K562 (cell line): Measurements from ENCODE around the gene AGPAT1. TPM values are rescaled to one million over a fixed set of nuclear protein-coding genes. Genes with fewer than 3 reads are reported as not detected.

Experiments used
- E2F8 ChIP-seq: fragments of 450-650 bp; IDR thresholded peaks from 2 replicates; pipeline ENCODE4 v1.7.1; 2018; ENCODE audit warnings: mild to moderate bottlenecking, low read depth; ENCODE audit not compliant: partially characterized antibody
- HOXB6 ChIP-seq: fragments of 250-450 bp; sonication (Bioruptor Pico); IDR thresholded peaks from 2 replicates; pipeline ENCODE4 v1.5.1; 2022; ENCODE audit warnings: mild to moderate bottlenecking, borderline replicate concordance
- MECOM ChIP-seq: fragments of 250-450 bp; sonication (Bioruptor Pico); IDR thresholded peaks from 2 replicates; pipeline ENCODE4 v1.8.0; 2022; ENCODE audit warnings: inconsistent platforms
- RAD21 ChIP-seq, 2 experiments: fragments of 250-450 bp in 1 of 2; fragments of 450-650 bp in 1 of 2; sonication (Bioruptor Pico) in 1 of 2; formaldehyde crosslinking in 1 of 2; IDR thresholded peaks in 1 of 2; conservative IDR thresholded peaks in 1 of 2; 2 replicates each; pipeline versions ENCODE4 v1.4.0 to v1.8.0; 2020 to 2022; ENCODE audit warnings: mild to moderate bottlenecking in 2 of 2, moderate library complexity in 1 of 2
- RBM25 ChIP-seq: fragments of 200-400 bp; formaldehyde crosslinking; IDR thresholded peaks from 2 replicates; pipeline ENCODE4 v1.6.1; 2018; ENCODE audit warnings: low read length, low read depth, moderate library complexity; ENCODE audit not compliant: severe bottlenecking
- TRIM24 ChIP-seq, 2 experiments: fragments of 450-650 bp; IDR thresholded peaks; 2 replicates each; pipeline ENCODE4 v1.6.1; 2016
- ZBTB12 ChIP-seq: fragments of 250-450 bp; sonication (Bioruptor Pico); IDR thresholded peaks from 2 replicates; pipeline ENCODE4 v1.4.0; 2020
- ZBTB49 ChIP-seq: sonication (generic); formaldehyde crosslinking; IDR thresholded peaks from 2 replicates; pipeline ENCODE4 v1.8.0; 2022; ENCODE audit warnings: missing genetic modification reagents, mild to moderate bottlenecking, borderline replicate concordance
- ZNF408 ChIP-seq: fragments of 250-450 bp; sonication (Bioruptor Pico); IDR thresholded peaks from 2 replicates; pipeline ENCODE4 v1.4.0; 2020; ENCODE audit warnings: low read depth, mild to moderate bottlenecking, moderate library complexity
- ZNF436 ChIP-seq: fragments of 250-450, 450-650 bp; sonication (Bioruptor Pico); formaldehyde crosslinking; IDR thresholded peaks from 2 replicates; pipeline ENCODE4 v1.7.0; 2020; ENCODE audit warnings: mild to moderate bottlenecking
- ZNF778 ChIP-seq: fragments of 450-650 bp; formaldehyde crosslinking; IDR thresholded peaks from 2 replicates; pipeline ENCODE4 v1.4.0; 2020; ENCODE audit warnings: mild to moderate bottlenecking, moderate library complexity
- ZSCAN29 ChIP-seq: fragments of 450-650 bp; IDR thresholded peaks from 2 replicates; pipeline ENCODE4 v1.6.1; 2017
- polyA plus RNA-seq, 8 experiments: library from polyadenylated mRNA; depleted of rRNA in 4 of 8; stranded (reverse) in 5 of 8; unstranded in 3 of 8; fragments of >200 nt; fragmentation: Nextera tagmentation in 2 of 8; fragmentation: Illumina TruSeq in 1 of 8; extraction: Ambion mirVana in 2 of 8; extraction: Trizol in 1 of 8; gene quantifications; 2 replicates each; pipeline versions ENCODE4 v1.2.1 to v1.2.3, GENCODE V29; 2011 to 2014; ENCODE audit warnings: inconsistent platforms in 1 of 8, missing spikeins in 1 of 8
- total RNA-seq, 7 experiments: library from RNA; depleted of rRNA in 6 of 7; stranded (reverse); fragments of >200 nt in 6 of 7; fragmentation: Illumina TruSeq in 2 of 7; extraction: Trizol in 2 of 7; gene quantifications; 2 replicates each; pipeline versions ENCODE4 v1.2.1 to v1.2.3, GENCODE V29; 2011 to 2021; ENCODE audit warnings: low replicate concordance in 1 of 7
- TF ChIP-seq, protein P1 (sequence below): fragments of 450-650 bp; IDR thresholded peaks from 2 replicates; pipeline ENCODE4 v1.6.1; 2016; ENCODE audit warnings: mild to moderate bottlenecking
- TF ChIP-seq, protein P2 (sequence below): fragments of 250-450 bp; sonication (Bioruptor Pico); IDR thresholded peaks from 2 replicates; pipeline ENCODE4 v1.8.0; 2021; ENCODE audit warnings: borderline replicate concordance, mild to moderate bottlenecking, moderate library complexity; ENCODE audit not compliant: poor library complexity, severe bottlenecking

The AGPAT1 gene
- total and polyA plus RNA-seq, 9 of the 15 experiments (the other 6 are each of a cell fraction or from before 2014, with no cell fraction given) = 37.9 to 176 (median 69.4) TPM

DNA sequence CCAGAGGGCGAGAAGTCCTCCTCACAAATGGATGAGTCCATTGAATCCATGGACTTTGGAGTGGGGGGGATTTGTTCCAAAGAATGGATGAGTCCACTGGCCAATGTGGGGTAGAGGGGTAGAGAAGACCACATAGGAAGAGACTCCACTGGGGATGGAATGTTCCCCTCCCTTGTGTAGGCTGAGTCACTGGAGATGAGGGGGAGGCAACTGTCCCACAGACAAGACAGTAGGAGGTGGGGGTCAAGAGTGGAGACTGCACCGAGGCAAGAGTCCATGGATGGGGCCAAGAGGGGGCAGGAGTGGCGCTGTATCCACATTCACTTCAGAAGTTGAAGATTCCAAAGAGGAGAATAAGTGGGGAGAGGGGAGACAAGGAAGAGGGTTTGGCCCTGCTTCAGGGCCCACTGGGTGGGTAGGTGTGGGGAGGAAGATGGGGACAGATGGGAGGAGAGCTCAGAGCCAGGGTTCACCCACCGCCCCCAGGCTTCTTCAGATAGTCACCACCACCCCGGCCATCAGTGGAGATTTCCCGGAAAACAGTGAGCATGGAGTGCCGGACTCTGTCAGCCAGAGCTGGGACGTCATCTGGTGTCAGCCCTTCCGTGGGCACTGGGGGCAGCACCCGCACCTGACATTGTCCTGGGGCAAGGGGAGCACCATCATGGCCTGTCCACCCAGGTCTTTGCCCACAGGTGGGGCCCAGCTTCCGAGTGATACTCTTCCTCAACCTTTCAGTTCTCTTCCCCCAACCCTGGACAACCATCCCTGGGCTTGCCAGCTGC, 6.9 kb downstream of the AGPAT1 start (continued):
- TF ChIP-seq, protein P1, sequence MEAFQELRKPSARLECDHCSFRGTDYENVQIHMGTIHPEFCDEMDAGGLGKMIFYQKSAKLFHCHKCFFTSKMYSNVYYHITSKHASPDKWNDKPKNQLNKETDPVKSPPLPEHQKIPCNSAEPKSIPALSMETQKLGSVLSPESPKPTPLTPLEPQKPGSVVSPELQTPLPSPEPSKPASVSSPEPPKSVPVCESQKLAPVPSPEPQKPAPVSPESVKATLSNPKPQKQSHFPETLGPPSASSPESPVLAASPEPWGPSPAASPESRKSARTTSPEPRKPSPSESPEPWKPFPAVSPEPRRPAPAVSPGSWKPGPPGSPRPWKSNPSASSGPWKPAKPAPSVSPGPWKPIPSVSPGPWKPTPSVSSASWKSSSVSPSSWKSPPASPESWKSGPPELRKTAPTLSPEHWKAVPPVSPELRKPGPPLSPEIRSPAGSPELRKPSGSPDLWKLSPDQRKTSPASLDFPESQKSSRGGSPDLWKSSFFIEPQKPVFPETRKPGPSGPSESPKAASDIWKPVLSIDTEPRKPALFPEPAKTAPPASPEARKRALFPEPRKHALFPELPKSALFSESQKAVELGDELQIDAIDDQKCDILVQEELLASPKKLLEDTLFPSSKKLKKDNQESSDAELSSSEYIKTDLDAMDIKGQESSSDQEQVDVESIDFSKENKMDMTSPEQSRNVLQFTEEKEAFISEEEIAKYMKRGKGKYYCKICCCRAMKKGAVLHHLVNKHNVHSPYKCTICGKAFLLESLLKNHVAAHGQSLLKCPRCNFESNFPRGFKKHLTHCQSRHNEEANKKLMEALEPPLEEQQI = no peak
- no peak for TF ChIP-seq ZBTB49
- no peak for TF ChIP-seq E2F8
- TF ChIP-seq TRIM24 (IDR thresholded peaks at IDR 0.05) = peak in 1 of 2 experiments; percentile 42; a peak in 1 of 4 replicates
- no peak for TF ChIP-seq ZBTB12 (CRISPR knock-in tag)
- no peak for TF ChIP-seq RBM25
- no peak for TF ChIP-seq ZNF408 (CRISPR knock-in tag)
- TF ChIP-seq MECOM (CRISPR knock-in tag) = peak; percentile 58; the same call in 1 of the 2 replicates
- TF ChIP-seq, protein P2, sequence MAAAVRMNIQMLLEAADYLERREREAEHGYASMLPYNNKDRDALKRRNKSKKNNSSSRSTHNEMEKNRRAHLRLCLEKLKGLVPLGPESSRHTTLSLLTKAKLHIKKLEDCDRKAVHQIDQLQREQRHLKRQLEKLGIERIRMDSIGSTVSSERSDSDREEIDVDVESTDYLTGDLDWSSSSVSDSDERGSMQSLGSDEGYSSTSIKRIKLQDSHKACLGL = no peak
- no peak for TF ChIP-seq ZSCAN29
- TF ChIP-seq ZNF778 (CRISPR knock-in tag) = no peak
- no peak for TF ChIP-seq HOXB6
- TF ChIP-seq RAD21 (CRISPR knock-in tag; conservative IDR thresholded peaks at IDR 0.05 in 1 of 2, IDR thresholded peaks at IDR 0.05 in 1 of 2) = no peak; a peak in 1 of 4 replicates
- no peak for TF ChIP-seq ZNF436 (CRISPR knock-in tag)
